ENCODE measurements around the gene TAS1R3. TPM values are rescaled to one million over a fixed set of nuclear protein-coding genes. Genes with fewer than 3 reads are reported as not detected.

The TAS1R3 gene
- total and polyA plus RNA-seq, 10 of the 15 experiments (the other 5 are each of a cell fraction or from before 2014, with no cell fraction given), result 0.04 to 0.51 (median 0.08) TPM; not detected in 3

- TF ChIP-seq EGR1 (IDR thresholded peaks at IDR 0.05; ENCODE audit: borderline replicate concordance in 1 of 2, low read depth in 2 of 2, low read length in 2 of 2), result no peak
Measured at GRCh38 chr1:1285611-1286311, 45.3 kb upstream of the TAS1R3 start (continued).

DNA sequence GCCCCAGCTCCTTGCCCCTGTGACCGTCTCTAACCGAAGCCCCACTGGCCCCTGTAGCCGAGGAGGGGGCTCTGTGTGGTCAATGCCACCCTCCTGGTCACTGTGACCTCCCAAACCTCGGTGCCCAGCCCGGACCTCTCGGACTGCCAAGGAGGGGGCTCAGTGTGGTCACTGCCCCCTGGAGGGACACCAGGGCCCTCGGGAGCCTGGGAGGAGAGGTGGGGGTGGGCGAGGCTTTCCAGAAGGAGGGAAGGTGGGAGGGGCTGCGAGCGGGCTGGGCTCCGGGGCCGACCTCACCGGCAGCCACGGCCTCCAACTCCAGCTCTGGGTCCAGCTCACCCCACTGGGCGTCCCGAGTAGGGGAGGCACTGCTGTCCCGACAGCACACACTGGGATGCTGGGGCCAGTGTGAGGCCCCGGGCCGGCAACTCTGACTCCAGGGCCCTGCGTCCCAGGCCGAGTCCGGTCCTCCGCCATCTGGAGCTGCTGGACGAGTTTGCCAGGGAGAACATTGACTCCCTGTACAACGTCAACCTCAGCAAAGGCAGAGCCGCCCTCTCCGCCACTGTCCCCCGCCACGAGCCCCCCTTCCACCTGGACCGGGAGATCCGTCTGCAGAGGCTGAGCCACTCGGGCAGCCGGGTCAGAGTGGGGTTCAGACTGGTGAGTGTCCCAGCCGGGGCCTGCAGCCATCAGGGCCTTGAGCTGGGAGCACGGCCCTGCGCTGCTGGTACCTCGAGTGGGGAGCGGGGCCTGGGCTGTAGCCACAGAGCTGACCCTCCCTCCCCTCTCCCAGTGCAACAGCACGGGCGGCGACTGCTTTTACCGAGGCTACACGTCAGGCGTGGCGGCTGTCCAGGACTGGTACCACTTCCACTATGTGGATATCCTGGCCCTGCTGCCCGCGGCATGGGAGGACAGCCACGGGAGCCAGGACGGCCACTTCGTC, 44.5 kb upstream of the TAS1R3 start:
- no peak overlapping the region for H3K9ac ChIP-seq (ENCODE audit: control insufficient read depth, insufficient read depth, low read length)
- no peak overlapping the region for H3K4me2 ChIP-seq (ENCODE audit: control insufficient read depth, insufficient read depth)
- FAIRE-seq (no peak), ATAC-seq (no peak), DNase-seq (ENCODE audit: low read depth, low spot score) (no peak)
- intact Hi-C loops (cut with micrococcal nuclease; ENCODE audit: unreplicated experiment) (no loop called here), in situ Hi-C loops (cut with MboI) (no loop called here)
- CTCF ChIA-PET, result interaction anchor here (1.2 to 2.5 kb wide), 2 partner anchors 161 to 164 kb away, joined by 3 to 12 read pairs; no protein-coding TSS in a partner anchor
- H3K4me1 ChIP-seq (ENCODE audit: control insufficient read depth, insufficient read depth, low read length), result no peaks in the 10 kb centered on the region
- no peaks in the 10 kb centered on the region for H3K36me3 ChIP-seq (ENCODE audit: control insufficient read depth in 2 of 2, insufficient read depth in 2 of 2, low read length in 1 of 2)
- RAD21 ChIA-PET (ENCODE audit: unreplicated experiment), result interaction anchor here (0.8 kb wide), 1 partner anchor 254 kb away, joined by 3 read pairs; no protein-coding TSS in a partner anchor
- SMC1A ChIA-PET (ENCODE audit: uncharacterized antibody, unreplicated experiment), result no interaction called here
- no peak overlapping the region for H3K27ac ChIP-seq (ENCODE audit: control insufficient read depth, insufficient read depth)
- BruUV-seq (replicated peaks), result no TSS peak
- H3K4me3 ChIP-seq, result no peak overlapping the region
- WGBS (ENCODE audit: insufficient coverage, insufficient replicate concordance, low lambda C conversion rate, missing lambda C conversion rate), result 66% methylated on average over 42 of the region's 50 CpGs
- H4K20me1 ChIP-seq (ENCODE audit: control insufficient read depth, insufficient read depth), result no peaks in the 10 kb centered on the region
- no peaks in the 10 kb centered on the region for H3K9me3 ChIP-seq (replicated peaks; ENCODE audit: control insufficient read depth, insufficient read depth, low read length)
- POLR2A ChIA-PET, result no interaction called here
- no peaks in the 10 kb centered on the region for H3K27me3 ChIP-seq (replicated peaks in 1 of 2; ENCODE audit: control insufficient read depth in 2 of 2, insufficient read depth in 2 of 2, low read length in 1 of 2)
- no peak for TF ChIP-seq SUPT20H (IDR thresholded peaks at IDR 0.05; ENCODE audit: borderline replicate concordance, control insufficient read depth, low read depth, low read length)
- no peak for TF ChIP-seq FOS (IDR thresholded peaks at IDR 0.05; ENCODE audit: borderline replicate concordance, extremely low read depth, insufficient read length)
- no peak for TF ChIP-seq ZNF24 (IDR thresholded peaks at IDR 0.05)
- no peak for TF ChIP-seq GABPA (IDR thresholded peaks at IDR 0.05; ENCODE audit: low read depth)
- no peak overlapping the region for H2AFZ ChIP-seq (ENCODE audit: control insufficient read depth, low read depth, low read length)
- H3K79me2 ChIP-seq (ENCODE audit: control insufficient read depth, insufficient read depth, low read length), result no peaks in the 10 kb centered on the region

Data from GM12878 (cell line).